ENCODE measurements around the gene HIP1R.

HIP1R gene

DNA sequence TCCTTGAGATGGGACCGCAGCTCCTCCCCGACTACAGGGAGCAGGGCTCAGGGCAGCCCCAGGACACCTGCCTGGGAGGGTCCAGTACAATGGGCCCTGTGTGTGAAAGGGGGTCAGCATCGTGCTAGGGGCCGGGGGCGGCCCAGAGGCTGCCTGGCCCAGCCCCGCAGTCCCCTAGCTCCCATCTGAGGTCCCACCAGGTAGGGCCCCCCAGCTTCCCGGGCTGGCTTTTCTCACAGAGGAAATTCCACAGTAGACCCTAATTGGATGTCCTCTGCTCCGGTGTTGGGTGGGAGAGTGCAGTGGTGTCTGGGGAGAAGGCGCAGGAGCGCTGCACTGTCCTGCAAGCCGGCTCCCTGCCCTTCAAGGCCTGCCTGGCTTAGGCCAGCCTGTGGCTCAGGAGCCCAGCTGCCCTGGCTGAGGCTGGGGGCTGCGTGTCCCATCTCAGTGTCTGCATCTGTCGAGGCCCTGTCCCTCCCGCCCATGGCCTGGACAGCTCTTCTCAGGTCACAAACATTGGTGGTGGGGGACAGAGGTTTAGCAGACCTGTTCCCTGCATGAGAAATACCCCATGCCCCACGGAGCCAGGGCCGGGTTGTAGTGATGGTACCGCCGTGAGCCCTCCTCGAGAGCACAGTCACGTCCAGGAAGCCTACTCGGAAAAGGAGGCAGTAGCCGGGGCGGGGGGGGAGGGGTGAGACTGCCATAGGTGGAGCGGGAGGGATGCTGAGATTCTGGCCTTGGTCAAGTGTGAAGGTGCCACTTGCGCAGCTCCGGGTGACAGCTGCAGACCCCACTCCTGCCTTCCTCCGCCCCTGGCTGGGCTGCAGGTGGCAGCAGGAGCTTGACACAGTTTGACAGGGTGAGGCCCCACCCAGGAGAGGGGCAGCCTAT is 11.6 kb downstream of the HIP1R start:
- H3K4me3 ChIP-seq (ENCODE audit: control insufficient read depth, low read depth, low read length) = no peak overlapping the region
- DNase-seq (ENCODE audit: low read depth) = no peak
- no peak for TF ChIP-seq CTCF (conservative IDR thresholded peaks at IDR 0.05; ENCODE audit: control insufficient read depth, insufficient read depth, low read depth, low read length)

DNA sequence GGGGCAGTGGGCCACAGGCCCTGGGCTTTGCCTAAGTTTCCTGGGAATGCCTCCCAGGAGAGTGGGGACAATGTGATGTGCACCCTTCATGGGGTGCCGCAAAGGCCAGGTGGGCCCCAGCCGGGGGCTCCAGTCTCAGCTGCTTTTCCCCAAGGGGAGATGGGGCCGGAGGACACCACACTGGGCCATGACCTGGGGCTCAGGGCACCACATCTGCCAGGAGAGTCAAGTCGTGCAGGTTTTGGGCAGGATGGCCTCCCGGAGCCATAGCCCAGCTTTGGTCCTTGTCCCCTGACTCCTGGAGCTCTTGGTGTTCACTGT is 12.2 kb downstream of the HIP1R start:
- no peak for TF ChIP-seq CTCF (conservative IDR thresholded peaks at IDR 0.05; ENCODE audit: control insufficient read depth, insufficient read depth, low read depth, low read length)
- no peak for DNase-seq (ENCODE audit: low read depth)
- no peak overlapping the region for H3K4me3 ChIP-seq (ENCODE audit: control insufficient read depth, low read depth, low read length)

GRCh38 chr12:122847921-122848421 is 12.7 kb downstream of the HIP1R start:
- no peak for DNase-seq (ENCODE audit: low read depth)
- H3K4me3 ChIP-seq (ENCODE audit: control insufficient read depth, low read depth, low read length) = no peak overlapping the region
- TF ChIP-seq CTCF (conservative IDR thresholded peaks at IDR 0.05; ENCODE audit: control insufficient read depth, insufficient read depth, low read depth, low read length) = no peak

- no peak overlapping the region for H3K4me3 ChIP-seq (ENCODE audit: control insufficient read depth, low read depth, low read length)
- no peak for DNase-seq (ENCODE audit: low read depth)
- TF ChIP-seq CTCF (conservative IDR thresholded peaks at IDR 0.05; ENCODE audit: control insufficient read depth, insufficient read depth, low read depth, low read length) = no peak
Measured at GRCh38 chr12:122848471-122849351, 13.5 kb downstream of the HIP1R start.

- no peak for TF ChIP-seq CTCF (conservative IDR thresholded peaks at IDR 0.05; ENCODE audit: control insufficient read depth, insufficient read depth, low read depth, low read length)
- no peak overlapping the region for H3K4me3 ChIP-seq (ENCODE audit: control insufficient read depth, low read depth, low read length)
- DNase-seq (ENCODE audit: low read depth) = no peak
Measured at GRCh38 chr12:122849352-122850047, 14.2 kb downstream of the HIP1R start.

GRCh38 chr12:122850048-122850445 is 14.8 kb downstream of the HIP1R start:
- H3K4me3 ChIP-seq (ENCODE audit: control insufficient read depth, low read depth, low read length) = no peak overlapping the region
- no peak for TF ChIP-seq CTCF (conservative IDR thresholded peaks at IDR 0.05; ENCODE audit: control insufficient read depth, insufficient read depth, low read depth, low read length)

More at GRCh38 chr12:122850048-122850445, 14.8 kb downstream of the HIP1R start:
- no peak for DNase-seq (ENCODE audit: low read depth)
